Memory B cell (primary cell): ENCODE measurements around the gene IGSF21.

Experiments
- ATAC-seq: fragments of 150-1000 bp; cut with Tn5 transposase; 2 replicates; pipeline ENCODE4 v1.10.0; 2021; ENCODE audit warnings: low read depth, mild to moderate bottlenecking, moderate library complexity
- DNase-seq, 2 donors: peaks; one replicate each; pipeline ENCODE4 v3.0.0; 2022; ENCODE audit warnings: low spot score in 2 of 2
- H3K27ac Mint-ChIP-seq: one replicate; pipeline ENCODE4 v1.8.0; 2022; ENCODE audit warnings: mild to moderate bottlenecking, moderate library complexity, mixed read lengths
- H3K27me3 Mint-ChIP-seq: one replicate; pipeline ENCODE4 v1.8.0; 2022; ENCODE audit warnings: mixed read lengths
- H3K36me3 Mint-ChIP-seq: one replicate; pipeline ENCODE4 v1.8.0; 2022; ENCODE audit warnings: mild to moderate bottlenecking, mixed read lengths
- H3K4me1 Mint-ChIP-seq: one replicate; pipeline ENCODE4 v1.8.0; 2022; ENCODE audit warnings: mixed read lengths
- H3K4me3 Mint-ChIP-seq: one replicate; pipeline ENCODE4 v1.8.0; 2022; ENCODE audit warnings: mild to moderate bottlenecking, moderate library complexity, mixed read lengths
- H3K9me3 Mint-ChIP-seq: one replicate; pipeline ENCODE4 v1.8.0; 2022; ENCODE audit warnings: mixed read lengths

IGSF21 gene

DNA sequence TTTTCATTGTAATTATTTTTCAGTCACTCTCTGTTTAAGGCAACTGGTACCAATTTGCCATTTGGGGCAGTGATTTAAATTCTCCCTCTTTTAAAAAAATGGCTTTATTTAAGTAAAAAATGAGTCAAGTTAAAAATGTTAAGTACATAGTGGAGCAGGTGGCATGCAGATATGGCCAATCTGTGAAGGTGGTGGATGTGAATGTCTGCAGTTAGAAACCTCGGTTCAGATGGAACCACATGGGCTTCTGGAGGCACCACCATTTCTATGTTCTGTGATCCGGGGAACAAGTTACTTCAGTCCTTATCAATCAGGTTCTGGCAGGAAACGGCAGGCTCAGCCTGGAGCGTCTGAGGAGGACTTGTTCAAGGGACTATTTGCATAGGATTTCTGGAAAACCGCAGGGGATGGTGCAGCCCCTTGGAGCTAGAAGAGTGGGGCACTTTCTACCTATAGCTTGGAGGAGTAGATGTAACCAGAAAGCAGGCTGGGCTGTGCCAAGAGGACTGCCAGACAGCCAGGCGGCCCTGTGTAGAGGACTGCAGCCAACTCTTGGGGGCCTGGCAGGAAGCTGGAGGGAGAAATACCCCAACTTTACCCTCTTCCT lies 12.3 kb downstream of the IGSF21 start:
- Mint-ChIP-seq H3K4me1 (no peaks in the 10 kb centered on the region), H3K27ac (no peak overlapping the region), H3K36me3 (no peaks in the 10 kb centered on the region), H3K9me3 (peaks cover 3% of the 10 kb centered on the region), H3K27me3 (peaks cover 28% of the 10 kb centered on the region), H3K4me3 (no peak overlapping the region)
- ATAC-seq (no peak), DNase-seq (no peak)

DNA sequence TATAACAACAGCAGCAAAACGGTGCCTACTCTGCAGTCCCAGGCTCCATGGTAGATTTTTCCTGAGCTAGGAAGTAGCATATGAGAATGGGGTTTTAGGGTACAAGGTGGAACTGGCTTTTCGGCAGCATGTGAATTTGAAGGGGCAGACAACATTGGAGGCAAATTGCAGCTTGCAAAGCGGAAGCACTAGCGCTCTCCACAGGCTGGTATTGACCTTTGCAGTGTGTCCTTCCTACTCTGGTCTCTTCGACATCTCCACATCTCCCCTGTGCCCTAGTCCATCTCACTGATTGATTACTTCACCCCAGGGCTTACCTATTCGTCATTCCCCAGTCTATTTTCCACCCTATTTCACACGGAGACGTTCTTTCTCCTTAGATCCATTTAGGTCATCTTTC lies 13.0 kb downstream of the IGSF21 start:
- DNase-seq (no peak), ATAC-seq (no peak)
- Mint-ChIP-seq H3K4me3 (no peak overlapping the region), H3K27me3 (peaks cover 23% of the 10 kb centered on the region), H3K36me3 (no peaks in the 10 kb centered on the region), H3K9me3 (peaks cover 3% of the 10 kb centered on the region), H3K27ac (no peak overlapping the region), H3K4me1 (no peaks in the 10 kb centered on the region)

DNA sequence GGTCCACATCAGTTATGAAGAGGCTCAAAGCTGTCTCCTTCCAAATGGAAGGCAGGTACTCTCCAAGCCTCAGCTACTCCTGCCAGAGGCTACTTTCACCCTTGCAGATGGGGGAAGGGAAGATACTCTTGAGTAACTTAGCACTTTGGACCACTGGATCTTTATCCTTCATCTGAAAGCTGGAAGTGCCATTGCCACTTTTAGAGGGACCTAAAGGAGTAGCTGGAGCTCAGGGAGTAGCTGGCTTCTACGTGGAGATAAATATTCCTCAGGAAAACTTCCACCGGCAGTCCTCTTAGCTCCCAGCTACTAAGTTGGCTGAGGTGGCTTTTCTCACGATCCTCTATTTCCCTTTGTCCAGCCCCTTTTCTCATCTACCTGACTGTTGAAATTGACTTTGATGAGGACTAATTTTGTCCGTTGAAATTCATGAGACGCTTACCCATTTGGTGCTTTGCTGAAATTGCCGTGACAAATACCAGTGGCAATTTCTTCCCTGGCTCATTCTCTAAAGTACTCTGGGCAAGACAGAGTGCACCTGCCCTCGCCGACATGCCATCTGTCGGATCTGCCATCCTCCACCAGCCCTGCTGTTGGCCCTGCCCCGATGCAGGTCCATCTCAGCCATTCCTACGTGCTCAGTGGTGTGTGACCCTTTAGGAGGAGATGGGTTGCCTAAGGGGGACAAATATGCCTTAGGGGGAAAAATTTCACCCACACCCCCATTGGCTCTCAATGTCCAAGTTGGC lies 13.6 kb downstream of the IGSF21 start:
- Mint-ChIP-seq H3K36me3 (no peaks in the 10 kb centered on the region), H3K4me1 (no peaks in the 10 kb centered on the region), H3K9me3 (peaks cover 3% of the 10 kb centered on the region), H3K27me3 (peaks cover 21% of the 10 kb centered on the region), H3K27ac (no peak overlapping the region), H3K4me3 (no peak overlapping the region)
- DNase-seq: no peak
- no peak for ATAC-seq

DNA sequence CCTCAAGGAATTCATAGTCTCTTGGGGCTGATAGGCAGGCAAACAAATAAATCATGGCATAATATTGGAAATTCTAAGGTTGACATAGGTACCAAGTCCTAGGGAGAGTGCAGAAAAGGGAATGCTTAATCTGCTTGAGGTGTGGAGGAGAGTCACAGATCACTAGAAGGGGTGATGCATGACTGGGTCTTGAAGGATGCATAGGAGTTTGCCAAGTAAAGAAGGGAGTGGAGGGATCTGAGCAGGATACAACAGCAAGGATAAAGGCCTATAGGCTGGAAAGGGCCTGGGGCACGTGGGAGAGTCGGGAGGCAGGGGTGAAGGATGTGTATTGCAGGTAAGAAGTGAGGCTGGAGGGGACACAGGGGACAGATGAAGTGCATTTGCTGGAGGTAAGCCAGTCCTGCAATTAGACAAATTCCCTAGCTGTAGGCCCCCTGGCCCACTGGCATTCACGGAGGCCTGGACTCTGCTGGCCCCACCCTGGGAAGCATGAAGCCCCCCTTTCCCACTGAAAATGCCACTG lies 15.9 kb downstream of the IGSF21 start:
- Mint-ChIP-seq H3K36me3 (no peaks in the 10 kb centered on the region), H3K27ac (no peak overlapping the region), H3K9me3 (peaks cover 3% of the 10 kb centered on the region), H3K4me3 (no peak overlapping the region), H3K27me3 (peaks cover 20% of the 10 kb centered on the region), H3K4me1 (no peaks in the 10 kb centered on the region)
- ATAC-seq: no peak
- no peak for DNase-seq

DNA sequence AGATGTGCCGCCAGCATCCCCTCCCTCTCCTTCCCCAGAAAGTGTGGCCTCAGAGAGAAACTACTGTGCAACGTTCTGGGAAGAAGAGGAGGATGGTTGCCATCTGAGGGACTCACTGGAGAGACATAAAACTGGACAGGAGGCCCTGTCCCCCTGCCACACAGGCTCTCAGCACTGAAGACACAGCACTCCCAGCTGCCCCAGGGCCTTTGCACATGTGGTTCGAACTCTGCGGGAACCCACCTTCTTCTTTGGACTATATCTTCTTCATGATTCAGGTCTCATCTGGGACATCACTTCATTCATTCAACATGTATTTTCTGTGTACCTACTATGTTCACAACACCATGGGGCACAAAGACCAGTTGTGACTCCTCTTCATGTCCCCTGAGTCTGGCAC lies 17.4 kb downstream of the IGSF21 start:
- Mint-ChIP-seq H3K4me1 (no peaks in the 10 kb centered on the region), H3K36me3 (no peaks in the 10 kb centered on the region), H3K27ac (no peak overlapping the region), H3K27me3 (peaks cover 17% of the 10 kb centered on the region), H3K4me3 (no peak overlapping the region), H3K9me3 (no peaks in the 10 kb centered on the region)
- ATAC-seq: no peak
- DNase-seq: no peak

DNA sequence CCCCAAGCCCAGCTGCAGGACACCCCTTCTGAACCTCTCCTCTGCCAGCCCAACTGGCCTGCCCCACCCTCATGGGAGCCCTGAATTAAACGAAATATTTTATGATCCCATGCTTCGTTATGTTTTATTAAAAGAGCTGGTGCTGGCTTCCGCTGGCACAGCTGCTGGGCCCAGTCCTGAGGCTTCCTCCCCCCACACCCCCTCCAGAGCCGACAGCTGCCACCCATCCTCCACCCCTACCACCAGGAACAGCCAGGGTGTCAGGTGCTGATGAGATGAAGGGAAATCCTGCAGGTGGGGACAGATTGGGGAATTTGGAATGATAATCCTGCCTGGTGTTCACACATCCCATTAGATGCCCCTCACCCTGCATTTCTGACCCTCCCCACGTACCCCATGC lies 19.0 kb downstream of the IGSF21 start:
- Mint-ChIP-seq H3K27ac (no peak overlapping the region), H3K4me3 (no peak overlapping the region), H3K4me1 (no peaks in the 10 kb centered on the region), H3K9me3 (no peaks in the 10 kb centered on the region), H3K27me3 (peaks cover 14% of the 10 kb centered on the region), H3K36me3 (no peaks in the 10 kb centered on the region)
- DNase-seq (no peak), ATAC-seq (no peak)

DNA sequence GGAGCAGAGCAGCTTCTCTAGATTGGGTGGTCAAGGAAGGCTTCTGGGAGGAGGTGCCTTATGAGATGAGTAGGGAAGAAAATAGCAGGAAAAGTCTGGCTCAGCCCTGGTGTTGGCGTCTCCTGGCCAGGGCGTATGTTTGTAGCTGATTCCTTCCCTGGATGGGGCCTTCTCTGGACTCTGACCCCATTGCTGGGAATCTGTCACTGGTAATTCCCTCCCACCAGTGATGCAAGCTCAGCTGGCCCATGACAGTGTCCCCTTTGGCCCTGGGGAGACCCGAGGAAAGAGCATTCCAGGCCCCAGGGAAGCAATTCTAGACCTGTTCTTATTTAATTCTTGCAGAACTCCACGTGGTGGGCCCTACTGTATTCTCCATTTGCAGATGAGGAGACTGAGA lies 20.7 kb downstream of the IGSF21 start:
- Mint-ChIP-seq H3K9me3 (no peaks in the 10 kb centered on the region), H3K27me3 (peaks cover 15% of the 10 kb centered on the region), H3K27ac (no peak overlapping the region), H3K4me1 (no peaks in the 10 kb centered on the region), H3K4me3 (no peak overlapping the region), H3K36me3 (no peaks in the 10 kb centered on the region)
- ATAC-seq (no peak), DNase-seq (no peak)

DNA sequence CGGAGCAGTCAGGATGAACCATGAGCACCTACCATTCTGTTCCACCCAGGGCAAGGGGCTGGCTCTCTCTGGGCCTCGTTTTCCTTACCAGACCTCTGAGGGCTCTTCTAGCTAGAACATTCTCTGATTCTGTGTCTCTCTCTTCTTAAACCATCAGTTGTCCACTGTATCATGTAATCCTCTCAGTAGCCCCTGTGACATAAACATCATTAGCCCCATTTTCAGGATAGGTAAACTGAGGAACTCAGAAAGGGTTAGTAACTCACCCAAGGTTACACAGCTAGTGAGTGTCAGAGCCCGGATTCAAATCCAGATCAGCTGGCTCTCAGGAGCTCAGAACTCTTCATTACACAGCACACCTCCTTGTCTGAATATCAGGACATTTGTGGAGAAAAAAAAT lies 22.8 kb downstream of the IGSF21 start:
- no peak for DNase-seq
- Mint-ChIP-seq H3K27ac (no peak overlapping the region), H3K4me3 (no peak overlapping the region)

DNA sequence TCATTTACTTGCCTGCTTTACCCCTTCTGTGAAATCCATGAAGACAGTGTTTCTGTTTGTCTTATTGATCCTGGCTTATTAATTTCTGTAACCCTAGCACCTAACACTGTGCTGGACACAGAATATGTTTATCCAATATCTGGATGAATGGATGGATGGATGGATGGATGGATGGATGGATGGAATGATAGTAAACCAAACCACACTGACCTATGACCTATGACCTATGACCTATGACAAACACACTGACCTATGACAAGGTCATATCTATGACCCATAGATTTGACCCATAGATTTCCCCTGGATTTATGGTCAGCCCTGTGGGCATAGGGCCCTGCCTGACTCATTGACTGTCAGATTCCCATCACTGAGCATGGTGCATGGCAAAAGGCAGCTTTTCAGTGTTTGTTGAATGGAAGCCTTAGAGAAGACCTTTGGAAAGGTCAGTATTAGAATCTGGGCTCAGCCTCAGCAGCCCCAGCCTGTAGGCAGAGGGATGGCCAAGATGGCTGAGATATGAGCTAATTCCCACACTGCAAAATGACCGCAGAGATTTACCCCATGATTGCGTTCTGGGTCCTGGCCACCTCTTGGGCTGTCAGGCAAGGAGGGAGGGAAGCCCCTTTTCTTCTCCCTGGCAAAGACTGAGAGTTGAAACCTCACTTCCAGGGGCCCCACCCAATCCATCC lies 24.6 kb downstream of the IGSF21 start:
- DNase-seq: no peak
- ATAC-seq: no peak
- H3K4me1 Mint-ChIP-seq: no peaks in the 10 kb centered on the region
- no peak overlapping the region for H3K27ac Mint-ChIP-seq
- peaks cover 6% of the 10 kb centered on the region for H3K27me3 Mint-ChIP-seq
- no peak overlapping the region for H3K4me3 Mint-ChIP-seq
- no peaks in the 10 kb centered on the region for H3K36me3 Mint-ChIP-seq
- H3K9me3 Mint-ChIP-seq: no peaks in the 10 kb centered on the region

More for the DNA sequence above, 22.8 kb downstream of the IGSF21 start:
- Mint-ChIP-seq H3K36me3 (no peaks in the 10 kb centered on the region), H3K9me3 (no peaks in the 10 kb centered on the region), H3K27me3 (peaks cover 10% of the 10 kb centered on the region), H3K4me1 (no peaks in the 10 kb centered on the region)
- no peak for ATAC-seq

DNA sequence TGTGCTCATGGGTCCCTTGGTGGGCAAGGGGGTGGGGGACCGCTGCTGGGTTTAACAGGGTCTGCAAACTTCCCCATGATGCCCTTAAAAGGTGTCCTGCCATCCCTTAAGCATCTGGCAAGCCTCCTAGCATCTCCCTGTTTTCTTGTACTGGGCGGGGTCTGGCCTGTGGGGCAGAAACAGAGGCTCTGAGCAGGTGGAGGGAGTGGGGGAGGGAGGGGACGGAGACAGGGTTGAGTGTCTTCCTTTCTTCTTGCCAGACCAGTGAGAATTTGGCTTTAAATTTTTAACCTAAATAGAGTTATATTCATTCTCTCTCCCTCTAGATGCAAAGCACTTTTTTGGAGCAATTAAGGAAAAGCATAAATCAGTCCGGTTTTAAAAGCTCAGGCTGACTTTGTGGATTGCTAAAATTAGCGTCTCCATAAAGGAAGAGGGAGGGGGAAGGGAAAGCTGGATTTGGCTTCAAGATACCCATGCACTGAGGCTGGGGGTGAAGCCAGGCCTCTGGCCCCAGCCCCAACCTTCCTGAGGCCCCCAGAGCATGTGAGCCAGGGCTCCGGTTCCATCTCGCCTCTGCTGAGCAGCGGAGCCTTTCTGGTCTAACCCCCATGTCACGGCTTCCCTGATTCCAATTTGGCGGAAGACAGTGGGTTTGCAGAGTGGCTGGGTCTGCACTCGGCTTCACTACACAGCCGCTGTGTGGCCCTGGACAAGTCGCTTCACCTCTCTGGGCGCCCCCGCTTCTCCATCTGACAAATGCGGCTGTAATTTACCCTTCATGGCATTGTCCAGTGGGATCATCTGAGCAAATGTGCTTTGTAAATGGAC lies 25.3 kb downstream of the IGSF21 start:
- H3K9me3 Mint-ChIP-seq: no peaks in the 10 kb centered on the region
- ATAC-seq (no peak), DNase-seq (no peak)
- H3K36me3 Mint-ChIP-seq: no peaks in the 10 kb centered on the region
- H3K27ac Mint-ChIP-seq: no peak overlapping the region
- no peaks in the 10 kb centered on the region for H3K4me1 Mint-ChIP-seq
- H3K27me3 Mint-ChIP-seq: peaks cover 6% of the 10 kb centered on the region
- H3K4me3 Mint-ChIP-seq: no peak overlapping the region

DNA sequence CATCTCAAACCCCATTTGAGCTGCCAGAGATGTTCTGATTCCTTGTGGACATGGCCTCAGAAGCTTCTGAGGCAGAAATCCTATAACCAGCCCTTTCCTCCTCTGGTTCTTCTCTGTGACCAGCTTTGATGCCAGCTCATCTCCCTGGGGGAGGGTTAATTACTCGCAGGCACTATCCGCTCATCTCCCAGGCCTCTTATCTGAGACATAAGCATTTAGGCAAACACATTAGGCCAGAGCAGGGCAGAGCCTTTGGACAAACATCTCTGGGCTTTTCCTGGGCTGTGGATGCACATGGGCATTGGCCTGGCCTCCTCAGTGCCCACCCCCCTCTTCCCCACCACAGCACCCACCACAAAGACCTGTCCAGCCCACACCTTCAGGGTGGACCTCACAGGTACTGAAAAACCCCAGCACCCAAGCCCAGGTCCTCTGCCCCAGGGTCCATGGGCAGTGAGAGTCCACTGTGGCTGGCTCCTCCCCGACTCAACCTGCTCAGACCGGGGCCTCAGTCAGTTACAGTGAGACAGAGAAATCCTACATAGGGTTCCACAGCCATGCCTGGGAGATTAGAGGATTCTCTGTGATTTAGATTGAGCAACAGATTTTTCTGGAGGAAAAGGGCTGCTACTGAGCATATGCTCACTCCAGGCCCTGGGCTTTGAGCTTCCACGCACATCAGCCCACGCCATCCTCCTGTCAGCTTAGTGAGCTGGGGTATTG lies 26.9 kb downstream of the IGSF21 start:
- H3K9me3 Mint-ChIP-seq: no peaks in the 10 kb centered on the region
- H3K4me3 Mint-ChIP-seq: no peak overlapping the region
- no peaks in the 10 kb centered on the region for H3K36me3 Mint-ChIP-seq
- no peak overlapping the region for H3K27ac Mint-ChIP-seq
- no peaks in the 10 kb centered on the region for H3K4me1 Mint-ChIP-seq
- peaks cover 3% of the 10 kb centered on the region for H3K27me3 Mint-ChIP-seq
- no peak for DNase-seq
- ATAC-seq: no peak

DNA sequence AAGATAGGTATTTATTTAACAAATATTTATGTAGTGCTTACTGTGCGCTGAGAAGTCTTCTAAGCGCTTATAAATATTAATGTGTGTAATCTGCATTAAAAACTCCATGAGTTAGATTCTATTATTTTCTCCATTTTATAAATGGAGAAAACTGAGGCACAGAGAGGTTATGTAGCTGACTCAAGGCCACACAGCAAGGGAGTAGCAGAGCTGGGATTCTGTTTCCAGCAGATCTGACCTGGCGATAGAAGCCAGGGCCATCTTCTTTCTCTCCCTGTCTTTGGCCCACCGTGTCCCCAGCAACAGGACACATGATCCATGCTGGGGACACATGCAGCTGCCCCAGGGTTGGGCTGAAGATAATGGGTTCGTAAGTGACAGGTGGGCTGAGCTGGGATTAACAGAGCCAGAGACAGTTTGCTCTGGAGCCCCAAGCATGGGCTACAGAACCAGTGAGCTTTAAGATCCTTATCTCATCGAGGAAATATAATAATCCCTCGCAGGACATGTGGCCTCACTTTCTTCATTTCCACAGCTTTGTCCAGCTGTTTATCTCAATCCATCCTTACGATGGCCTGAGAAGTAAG lies 30.3 kb downstream of the IGSF21 start:
- H3K9me3 Mint-ChIP-seq: no peaks in the 10 kb centered on the region

More for the DNA sequence above, 30.3 kb downstream of the IGSF21 start:
- Mint-ChIP-seq H3K4me1 (no peaks in the 10 kb centered on the region), H3K36me3 (no peaks in the 10 kb centered on the region), H3K27ac (no peak overlapping the region), H3K27me3 (peaks cover 5% of the 10 kb centered on the region), H3K4me3 (no peak overlapping the region)
- ATAC-seq: no peak
- no peak for DNase-seq
